ENCODE measurements around the gene NOL12.

Gene NOL12

DNA sequence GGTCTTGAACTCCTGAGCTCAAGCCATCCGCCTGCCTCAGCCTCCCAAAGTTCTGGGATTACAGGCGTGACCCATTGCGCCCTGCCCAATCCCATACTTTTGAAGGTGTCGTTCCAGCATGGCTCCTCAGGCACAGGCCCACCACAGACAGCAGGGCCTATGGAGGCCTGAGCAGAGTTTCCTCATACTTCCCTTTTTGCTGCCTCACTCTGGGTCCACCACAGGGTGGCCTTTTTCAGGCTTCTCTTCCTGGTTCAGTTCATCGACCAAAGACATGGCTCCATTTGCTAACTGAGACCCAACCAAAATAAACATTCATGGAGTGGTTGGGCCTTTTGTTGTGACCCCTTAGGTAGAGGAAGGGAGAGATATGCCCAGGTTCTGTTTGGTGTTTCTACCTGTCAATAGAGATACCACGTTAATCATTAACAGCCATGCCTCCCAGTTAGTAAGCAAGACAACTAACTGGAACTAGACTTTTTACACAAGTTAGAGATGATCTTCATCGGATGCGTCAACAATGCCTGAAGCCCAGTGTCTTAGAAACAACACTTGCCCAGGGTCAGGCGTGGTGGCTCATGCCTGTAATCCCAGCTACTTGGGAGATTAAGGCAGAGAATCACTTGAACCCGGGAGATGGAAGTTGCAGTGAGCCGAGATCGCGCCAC, 45.8 kb downstream of the NOL12 start:
- H3K4me3 ChIP-seq (ENCODE audit: low read length): no peak overlapping the region
- TF ChIP-seq ZNF274 (IDR thresholded peaks at IDR 0.05; ENCODE audit: low read depth, low read length): no peak

DNA sequence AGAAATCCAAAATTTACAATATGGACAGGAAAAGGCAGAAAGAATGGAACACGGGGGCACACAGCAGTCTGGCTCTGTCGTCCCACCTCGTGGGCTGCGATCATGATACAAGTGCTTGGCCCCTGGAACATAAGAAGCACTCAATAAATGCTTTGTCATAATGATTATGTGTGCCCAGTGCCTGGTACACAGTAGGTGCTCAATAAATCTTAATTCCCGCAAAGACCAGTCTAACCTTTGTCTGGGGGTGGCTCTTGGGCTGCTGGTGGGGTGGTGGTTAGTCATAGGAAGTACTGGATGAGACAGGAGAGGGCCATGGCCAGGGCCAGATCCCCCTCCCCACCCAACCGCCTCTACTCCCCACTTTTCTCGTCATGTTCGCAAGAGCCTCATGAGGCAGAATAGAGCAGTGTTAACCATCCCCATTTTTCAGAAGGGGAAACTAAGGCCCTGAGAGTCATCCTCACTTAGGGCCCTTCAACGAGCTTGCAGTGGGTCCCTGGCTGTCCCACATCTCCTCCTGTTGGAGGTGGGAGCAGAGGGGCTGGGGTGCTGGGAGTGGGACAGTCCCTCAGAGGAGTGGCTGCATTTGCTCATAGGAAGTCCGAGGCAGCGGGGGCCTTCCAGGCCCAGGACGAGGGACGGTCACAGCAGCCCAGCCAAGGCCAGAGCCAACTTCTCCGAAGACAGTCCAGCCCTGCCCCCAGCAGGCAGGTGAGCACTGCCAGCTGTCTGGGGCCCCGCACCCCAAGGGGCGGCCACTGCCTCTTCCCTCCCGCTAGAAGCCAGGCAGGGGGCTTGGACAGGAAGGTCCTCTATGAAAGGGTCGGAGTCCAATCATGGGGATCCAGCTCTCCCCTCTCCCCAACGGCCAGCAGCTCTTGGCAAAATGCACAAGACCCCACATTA, 46.8 kb downstream of the NOL12 start:
- no peak for TF ChIP-seq ZNF274 (IDR thresholded peaks at IDR 0.05; ENCODE audit: low read depth, low read length)
- H3K4me3 ChIP-seq (ENCODE audit: low read length): no peak overlapping the region

DNA sequence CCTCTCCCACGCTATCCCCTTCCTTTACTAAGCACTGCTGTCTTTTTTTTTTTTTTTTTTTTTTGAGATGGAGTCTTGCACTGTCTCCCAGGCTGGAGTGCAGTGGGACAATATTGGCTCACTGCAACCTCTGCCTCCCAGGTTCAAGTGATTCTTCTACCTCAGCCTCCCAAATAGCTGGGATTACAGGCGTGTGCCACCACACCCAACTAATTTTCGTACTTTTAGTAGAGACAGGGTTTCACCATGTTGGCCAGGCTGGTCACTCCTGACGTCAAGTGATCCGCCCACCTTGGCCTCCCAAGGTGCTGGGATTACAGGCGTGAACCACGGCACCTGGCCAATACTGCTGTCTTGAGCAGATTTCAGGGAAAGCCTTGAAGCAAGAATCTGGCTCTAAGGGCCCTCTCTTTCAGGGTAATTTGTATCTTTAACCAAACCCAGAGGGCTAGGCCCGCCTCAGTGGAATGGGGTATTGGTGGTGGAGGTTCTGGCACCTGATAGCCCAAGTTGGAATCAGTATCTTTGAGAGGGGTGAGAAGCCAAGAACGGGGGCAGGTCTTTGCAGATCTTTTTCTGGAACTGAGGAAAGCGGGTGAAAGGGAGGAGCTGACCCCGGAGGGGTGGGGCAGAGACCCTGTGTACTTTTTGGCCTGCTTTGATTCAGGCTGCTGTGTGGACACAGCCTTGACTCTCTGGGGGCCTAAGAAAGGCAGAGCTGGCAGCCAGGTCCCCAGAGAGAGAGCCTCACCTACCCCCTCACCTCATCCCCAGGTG, 47.7 kb downstream of the NOL12 start:
- TF ChIP-seq ZNF274 (IDR thresholded peaks at IDR 0.05; ENCODE audit: low read depth, low read length): no peak
- no peak overlapping the region for H3K4me3 ChIP-seq (ENCODE audit: low read length)

DNA sequence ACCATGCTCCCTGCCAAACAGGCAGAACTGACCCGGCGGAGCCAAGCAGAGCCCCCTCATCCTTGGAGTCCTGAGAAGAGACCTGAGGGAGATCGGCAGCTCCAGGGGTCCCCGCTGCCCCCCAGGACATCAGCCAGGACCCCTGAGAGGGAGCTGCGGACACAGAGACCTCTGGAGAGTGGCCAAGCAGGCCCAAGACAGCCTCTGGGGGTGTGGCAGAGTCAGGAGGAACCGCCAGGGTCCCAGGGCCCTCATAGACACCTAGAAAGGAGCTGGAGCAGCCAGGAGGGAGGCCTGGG, 48.2 kb downstream of the NOL12 start:
- no peak for TF ChIP-seq ZNF274 (IDR thresholded peaks at IDR 0.05; ENCODE audit: low read depth, low read length)
- no peak overlapping the region for H3K4me3 ChIP-seq (ENCODE audit: low read length)

GRCh38 chr22:37734964-37735451, 48.9 kb downstream of the NOL12 start:
- TF ChIP-seq ZNF274 (IDR thresholded peaks at IDR 0.05; ENCODE audit: low read depth, low read length): no peak

GRCh38 chr22:37739035-37739434, 52.9 kb downstream of the NOL12 start:
- no peak overlapping the region for H3K4me3 ChIP-seq (ENCODE audit: low read length)
- no peak for TF ChIP-seq ZNF274 (IDR thresholded peaks at IDR 0.05; ENCODE audit: low read depth, low read length)

More at GRCh38 chr22:37734964-37735451, 48.9 kb downstream of the NOL12 start:
- H3K4me3 ChIP-seq (ENCODE audit: low read length): no peak overlapping the region

GRCh38 chr22:37739611-37740049, 53.5 kb downstream of the NOL12 start:
- H3K4me3 ChIP-seq (ENCODE audit: low read length): no peak overlapping the region
- no peak for TF ChIP-seq ZNF274 (IDR thresholded peaks at IDR 0.05; ENCODE audit: low read depth, low read length)

- no peak for TF ChIP-seq ZNF274 (IDR thresholded peaks at IDR 0.05; ENCODE audit: low read depth, low read length)
- H3K4me3 ChIP-seq (ENCODE audit: low read length): no peak overlapping the region
Observed at GRCh38 chr22:37740455-37741311, 54.5 kb downstream of the NOL12 start.

DNA sequence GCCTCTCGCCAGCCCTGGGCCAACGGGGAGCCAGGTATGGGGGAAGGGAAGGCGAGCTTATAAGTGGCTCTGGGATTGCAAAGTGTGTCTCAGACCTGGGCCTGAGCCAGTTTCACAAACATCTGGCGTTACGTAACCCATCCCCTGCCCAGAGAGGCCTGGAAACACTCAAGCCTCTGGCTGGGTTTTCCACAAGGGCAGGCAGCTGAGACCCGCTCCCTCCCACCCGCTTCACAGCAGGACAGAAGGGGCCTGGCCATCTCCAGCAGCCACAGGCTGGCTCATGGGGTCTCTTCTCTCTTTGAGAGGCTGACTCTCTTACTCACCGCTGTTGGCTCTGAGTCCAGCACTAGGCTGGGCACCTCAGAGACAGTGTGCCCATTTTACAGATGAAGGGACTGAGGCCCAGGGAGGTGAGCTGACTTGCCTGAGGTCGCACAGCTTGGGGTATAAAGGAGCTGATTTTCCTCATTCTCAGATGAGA, 55.2 kb downstream of the NOL12 start:
- no peak overlapping the region for H3K4me3 ChIP-seq (ENCODE audit: low read length)
- TF ChIP-seq ZNF274 (IDR thresholded peaks at IDR 0.05; ENCODE audit: low read depth, low read length): no peak

DNA sequence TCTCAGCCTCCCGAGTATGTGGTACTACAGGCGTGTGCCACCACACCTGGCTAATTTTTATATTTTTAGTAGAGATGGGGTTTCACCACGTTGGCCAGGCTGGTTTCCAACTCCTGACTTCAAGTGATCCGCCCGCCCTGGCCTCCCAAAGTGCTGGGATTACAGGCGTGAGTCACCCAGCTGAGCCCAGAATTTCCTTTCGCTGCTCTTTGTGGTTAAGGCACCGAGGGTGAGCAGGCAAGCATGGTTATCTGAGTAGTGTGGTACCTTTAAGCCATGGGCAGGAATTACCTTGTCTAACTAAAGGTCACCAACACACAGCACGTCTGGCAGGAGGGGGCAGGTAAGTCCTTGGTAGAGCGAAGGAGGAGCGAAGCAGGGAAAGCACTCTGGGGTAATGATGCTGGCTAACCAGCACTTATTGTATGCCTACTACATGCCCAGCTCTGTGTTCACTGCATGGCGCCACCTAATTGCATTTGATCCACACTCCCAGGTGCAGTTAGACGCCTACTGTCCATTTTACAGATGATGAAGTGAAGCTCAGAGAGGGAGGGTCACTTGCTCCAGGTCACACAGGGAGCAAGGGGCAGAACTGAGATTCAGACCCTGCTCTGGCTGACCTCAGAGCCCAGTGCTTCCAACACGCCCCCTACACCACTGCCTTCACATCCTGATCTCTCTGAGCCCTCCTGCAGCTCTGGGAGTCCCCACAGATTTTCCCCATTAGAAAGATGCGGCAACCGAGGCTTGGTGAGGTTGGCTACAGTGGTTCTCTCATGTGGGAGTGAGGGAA, 56.4 kb downstream of the NOL12 start:
- no peak overlapping the region for H3K4me3 ChIP-seq (ENCODE audit: low read length)
- no peak for TF ChIP-seq ZNF274 (IDR thresholded peaks at IDR 0.05; ENCODE audit: low read depth, low read length)
